ENCODE measurements around the gene CENPP.

- TF ChIP-seq POLR2A (IDR thresholded peaks at IDR 0.05; ENCODE audit: low read length) (no peak), GATA1 (IDR thresholded peaks at IDR 0.05; ENCODE audit: low read depth, low read length) (no peak)
Measured at GRCh38 chr9:92626484-92626883, 300.7 kb downstream of the CENPP start.

Measured in erythroblast (primary cell).